NT2/D1 (cell line): ENCODE data around the gene PGGHG.
"Not testable (repeated sequence)": the region's sequence is repeated elsewhere in the genome, so short reads cannot be mapped to it uniquely, and the experiment has no call there.

Experiments used
- SUZ12 ChIP-seq: IDR thresholded peaks from 2 replicates; pipeline ENCODE4 v1.6.1; 2011; ENCODE audit not compliant: insufficient read length, insufficient read depth; ENCODE audit errors: extremely low read depth
- YY1 ChIP-seq: IDR thresholded peaks from 2 replicates; pipeline ENCODE4 v1.6.1; 2011; ENCODE audit not compliant: insufficient read length, insufficient read depth
- ZNF274 ChIP-seq: IDR thresholded peaks from 2 replicates; pipeline ENCODE4 v1.6.1; 2011; ENCODE audit warnings: mild to moderate bottlenecking, low read depth, low read length

GRCh38 chr11:333616-334263 is 44.8 kb downstream of the PGGHG start:
- not testable (repeated sequence) for TF ChIP-seq YY1, SUZ12, ZNF274
